K562 treated with DMSO at 1 percent for 12 hours (cell line): ENCODE results near the gene SHROOM2. TPM values are rescaled to one million over a fixed set of nuclear protein-coding genes. Genes with fewer than 3 reads are reported as not detected.

Experiments
- total RNA-seq: library from RNA; unstranded; fragments of 300-600 nt; gene quantifications from 2 replicates; pipeline ENCODE4 v1.2.3, GENCODE V29; 2022; ENCODE audit not compliant: insufficient read depth

Gene SHROOM2, protein sequence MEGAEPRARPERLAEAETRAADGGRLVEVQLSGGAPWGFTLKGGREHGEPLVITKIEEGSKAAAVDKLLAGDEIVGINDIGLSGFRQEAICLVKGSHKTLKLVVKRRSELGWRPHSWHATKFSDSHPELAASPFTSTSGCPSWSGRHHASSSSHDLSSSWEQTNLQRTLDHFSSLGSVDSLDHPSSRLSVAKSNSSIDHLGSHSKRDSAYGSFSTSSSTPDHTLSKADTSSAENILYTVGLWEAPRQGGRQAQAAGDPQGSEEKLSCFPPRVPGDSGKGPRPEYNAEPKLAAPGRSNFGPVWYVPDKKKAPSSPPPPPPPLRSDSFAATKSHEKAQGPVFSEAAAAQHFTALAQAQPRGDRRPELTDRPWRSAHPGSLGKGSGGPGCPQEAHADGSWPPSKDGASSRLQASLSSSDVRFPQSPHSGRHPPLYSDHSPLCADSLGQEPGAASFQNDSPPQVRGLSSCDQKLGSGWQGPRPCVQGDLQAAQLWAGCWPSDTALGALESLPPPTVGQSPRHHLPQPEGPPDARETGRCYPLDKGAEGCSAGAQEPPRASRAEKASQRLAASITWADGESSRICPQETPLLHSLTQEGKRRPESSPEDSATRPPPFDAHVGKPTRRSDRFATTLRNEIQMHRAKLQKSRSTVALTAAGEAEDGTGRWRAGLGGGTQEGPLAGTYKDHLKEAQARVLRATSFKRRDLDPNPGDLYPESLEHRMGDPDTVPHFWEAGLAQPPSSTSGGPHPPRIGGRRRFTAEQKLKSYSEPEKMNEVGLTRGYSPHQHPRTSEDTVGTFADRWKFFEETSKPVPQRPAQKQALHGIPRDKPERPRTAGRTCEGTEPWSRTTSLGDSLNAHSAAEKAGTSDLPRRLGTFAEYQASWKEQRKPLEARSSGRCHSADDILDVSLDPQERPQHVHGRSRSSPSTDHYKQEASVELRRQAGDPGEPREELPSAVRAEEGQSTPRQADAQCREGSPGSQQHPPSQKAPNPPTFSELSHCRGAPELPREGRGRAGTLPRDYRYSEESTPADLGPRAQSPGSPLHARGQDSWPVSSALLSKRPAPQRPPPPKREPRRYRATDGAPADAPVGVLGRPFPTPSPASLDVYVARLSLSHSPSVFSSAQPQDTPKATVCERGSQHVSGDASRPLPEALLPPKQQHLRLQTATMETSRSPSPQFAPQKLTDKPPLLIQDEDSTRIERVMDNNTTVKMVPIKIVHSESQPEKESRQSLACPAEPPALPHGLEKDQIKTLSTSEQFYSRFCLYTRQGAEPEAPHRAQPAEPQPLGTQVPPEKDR (N-terminal part only)
- total RNA-seq, result not detected in 2 replicates

GRCh38 chrX:9785944-9786797, at the start of gene SHROOM2:
Gene SHROOM2 (plus strand): TSS chrX:9786429. CDS start chrX:9786546, 117 bp downstream.

GRCh38 chrX:9765737-9766097, 20.5 kb upstream of the SHROOM2 start, which contains the start of gene GPR143:
Gene GPR143 (minus strand): TSS chrX:9765847. CDS start chrX:9765817, 30 bp downstream.

DNA sequence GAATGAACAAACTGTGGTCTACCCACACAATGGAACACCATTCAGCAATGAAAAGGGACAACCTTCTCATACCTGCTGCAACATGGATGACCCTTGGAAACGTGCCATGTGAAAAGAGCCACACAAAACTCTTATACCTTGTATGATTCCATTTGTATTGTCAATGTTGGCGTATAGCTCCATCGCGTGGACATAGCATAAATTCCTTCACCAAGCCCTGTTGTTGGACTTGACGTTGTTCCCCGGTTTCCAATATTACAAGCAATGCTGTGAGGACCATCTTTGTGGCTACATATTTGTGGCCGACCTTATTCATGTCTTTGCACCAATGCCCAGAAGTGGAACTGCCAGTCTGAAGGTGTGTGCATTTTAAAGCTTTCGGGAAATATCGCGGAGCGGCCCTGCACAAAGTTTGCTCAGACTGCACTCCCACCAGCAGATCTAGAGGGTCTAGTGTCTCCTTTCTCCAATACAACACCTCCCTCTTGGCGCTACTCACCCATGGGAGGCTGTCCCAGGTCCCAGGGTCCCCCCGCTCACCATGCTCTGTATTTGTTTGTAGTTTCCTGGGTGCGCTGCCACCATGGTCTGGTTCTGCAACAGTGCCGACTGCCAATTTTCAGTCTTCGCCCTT, 180.7 kb downstream of the SHROOM2 start, which contains the start of gene CLDN34:
TSS of gene CLDN34 (plus strand) at position 584 of the 634 bp plus-strand sequence. CDS start at position 584, 0 bp downstream.

Other genes starting within 250 kb of the SHROOM2 start
- not detected in 2 replicates for gene GPR143, start 20.6 kb upstream of the SHROOM2 start, total RNA-seq
- gene CLDN34, start 180.9 kb downstream of the SHROOM2 start, total RNA-seq, result not detected in 2 replicates